ENCODE data around the gene KLHL3. TPM values are rescaled to one million over a fixed set of nuclear protein-coding genes. Genes with fewer than 3 reads are reported as not detected.

The KLHL3 gene
- total RNA-seq, 1 experiment from 2014 or later = 0.58 TPM

DNA sequence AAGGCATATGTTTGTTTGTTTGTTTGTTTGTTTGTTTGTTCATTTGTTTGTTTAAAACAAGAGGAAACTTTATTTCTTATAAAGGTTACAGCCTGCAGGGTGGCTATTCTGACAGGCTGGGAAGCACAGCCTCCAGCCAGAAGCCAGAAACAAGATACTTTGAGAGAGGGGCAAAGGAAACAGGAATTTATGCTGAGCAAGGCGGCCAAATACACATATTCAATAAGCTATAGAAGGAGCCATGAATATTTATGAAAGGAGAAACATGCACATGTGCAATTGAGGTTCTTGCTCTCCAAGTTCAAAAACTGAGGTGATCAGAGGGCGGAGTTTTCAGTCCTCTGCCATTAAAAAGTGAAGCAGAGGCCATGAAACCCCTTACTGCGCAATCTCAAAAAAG lies 19.6 kb downstream of the KLHL3 start:
- intact Hi-C loops (cut with micrococcal nuclease; ENCODE audit: unreplicated experiment) = no loop called here
- no peak overlapping the region for H3K27ac ChIP-seq (ENCODE audit: low read depth, low read length, poor library complexity, severe bottlenecking)
- BruUV-seq (replicated peaks) = no TSS peak
- no peaks in the 10 kb centered on the region for H3K9me3 ChIP-seq (ENCODE audit: low read depth, low read length, poor library complexity, severe bottlenecking)
- TF ChIP-seq, protein P1, sequence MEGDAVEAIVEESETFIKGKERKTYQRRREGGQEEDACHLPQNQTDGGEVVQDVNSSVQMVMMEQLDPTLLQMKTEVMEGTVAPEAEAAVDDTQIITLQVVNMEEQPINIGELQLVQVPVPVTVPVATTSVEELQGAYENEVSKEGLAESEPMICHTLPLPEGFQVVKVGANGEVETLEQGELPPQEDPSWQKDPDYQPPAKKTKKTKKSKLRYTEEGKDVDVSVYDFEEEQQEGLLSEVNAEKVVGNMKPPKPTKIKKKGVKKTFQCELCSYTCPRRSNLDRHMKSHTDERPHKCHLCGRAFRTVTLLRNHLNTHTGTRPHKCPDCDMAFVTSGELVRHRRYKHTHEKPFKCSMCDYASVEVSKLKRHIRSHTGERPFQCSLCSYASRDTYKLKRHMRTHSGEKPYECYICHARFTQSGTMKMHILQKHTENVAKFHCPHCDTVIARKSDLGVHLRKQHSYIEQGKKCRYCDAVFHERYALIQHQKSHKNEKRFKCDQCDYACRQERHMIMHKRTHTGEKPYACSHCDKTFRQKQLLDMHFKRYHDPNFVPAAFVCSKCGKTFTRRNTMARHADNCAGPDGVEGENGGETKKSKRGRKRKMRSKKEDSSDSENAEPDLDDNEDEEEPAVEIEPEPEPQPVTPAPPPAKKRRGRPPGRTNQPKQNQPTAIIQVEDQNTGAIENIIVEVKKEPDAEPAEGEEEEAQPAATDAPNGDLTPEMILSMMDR (conservative IDR thresholded peaks at IDR 0.05; ENCODE audit: low read depth, low read length) = no peak
- TF ChIP-seq EZH2 (IDR thresholded peaks at IDR 0.05; ENCODE audit: borderline replicate concordance, low read depth, low read length, poor library complexity, severe bottlenecking) = no peak
- ChIA-PET POLR2A (ENCODE audit: low non-redundant PET) (no interaction called here), CTCF (no interaction called here)
- no peaks in the 10 kb centered on the region for H3K36me3 ChIP-seq (ENCODE audit: insufficient read depth, low read length, poor library complexity, severe bottlenecking)
- H3K4me1 ChIP-seq (ENCODE audit: insufficient read depth, low read length, poor library complexity, severe bottlenecking) = no peaks in the 10 kb centered on the region
- DNase-seq (ENCODE audit: low spot score) = no peak
- no peak overlapping the region for H3K4me3 ChIP-seq (ENCODE audit: low read depth, low read length, poor library complexity, severe bottlenecking)
- H3K27me3 ChIP-seq (replicated peaks; ENCODE audit: insufficient read depth, low read depth, low read length, poor library complexity) = no peaks in the 10 kb centered on the region

DNA sequence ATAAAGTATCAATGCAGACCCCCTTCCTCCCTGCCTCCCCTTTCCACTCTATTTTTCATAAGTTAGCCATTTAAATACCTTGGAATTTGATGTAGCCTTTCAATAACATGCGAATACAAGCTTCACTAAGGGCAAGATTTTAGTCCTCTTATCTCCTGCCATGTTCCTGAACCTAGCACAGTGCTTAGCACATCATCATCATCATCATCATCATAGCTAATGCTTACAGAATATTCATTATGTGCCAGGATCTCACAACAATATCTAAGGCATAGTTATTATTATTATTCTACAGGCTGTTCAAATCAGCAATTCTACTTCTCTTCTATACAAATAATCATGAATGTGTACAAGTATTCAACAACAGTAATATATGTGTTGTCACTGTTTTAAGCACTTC lies 20.4 kb downstream of the KLHL3 start:
- Histone ChIP-seq H3K27ac (ENCODE audit: low read depth, low read length, poor library complexity, severe bottlenecking) (no peak overlapping the region), H3K36me3 (ENCODE audit: insufficient read depth, low read length, poor library complexity, severe bottlenecking) (no peaks in the 10 kb centered on the region), H3K9me3 (ENCODE audit: low read depth, low read length, poor library complexity, severe bottlenecking) (no peaks in the 10 kb centered on the region), H3K4me1 (ENCODE audit: insufficient read depth, low read length, poor library complexity, severe bottlenecking) (no peaks in the 10 kb centered on the region), H3K27me3 (replicated peaks; ENCODE audit: insufficient read depth, low read depth, low read length, poor library complexity) (no peaks in the 10 kb centered on the region), H3K4me3 (ENCODE audit: low read depth, low read length, poor library complexity, severe bottlenecking) (no peak overlapping the region)
- intact Hi-C loops (cut with micrococcal nuclease; ENCODE audit: unreplicated experiment) = no loop called here
- ChIA-PET POLR2A (ENCODE audit: low non-redundant PET) (no interaction called here), CTCF (no interaction called here)
- TF ChIP-seq, protein P1 (conservative IDR thresholded peaks at IDR 0.05; ENCODE audit: low read depth, low read length) = no peak
- TF ChIP-seq EZH2 (IDR thresholded peaks at IDR 0.05; ENCODE audit: borderline replicate concordance, low read depth, low read length, poor library complexity, severe bottlenecking) = no peak
- no peak for DNase-seq (ENCODE audit: low spot score)
- no TSS peak for BruUV-seq (replicated peaks)

GRCh38 chr5:137714946-137715345 lies 20.9 kb downstream of the KLHL3 start:
- CTCF ChIA-PET = no interaction called here
- Histone ChIP-seq H3K27ac (ENCODE audit: low read depth, low read length, poor library complexity, severe bottlenecking) (no peak overlapping the region), H3K9me3 (ENCODE audit: low read depth, low read length, poor library complexity, severe bottlenecking) (no peaks in the 10 kb centered on the region), H3K4me3 (ENCODE audit: low read depth, low read length, poor library complexity, severe bottlenecking) (no peak overlapping the region), H3K36me3 (ENCODE audit: insufficient read depth, low read length, poor library complexity, severe bottlenecking) (no peaks in the 10 kb centered on the region), H3K27me3 (replicated peaks; ENCODE audit: insufficient read depth, low read depth, low read length, poor library complexity) (no peaks in the 10 kb centered on the region), H3K4me1 (ENCODE audit: insufficient read depth, low read length, poor library complexity, severe bottlenecking) (no peaks in the 10 kb centered on the region)
- no peak for DNase-seq (ENCODE audit: low spot score)
- POLR2A ChIA-PET (ENCODE audit: low non-redundant PET) = no interaction called here
- no peak for TF ChIP-seq EZH2 (IDR thresholded peaks at IDR 0.05; ENCODE audit: borderline replicate concordance, low read depth, low read length, poor library complexity, severe bottlenecking)
- TF ChIP-seq, protein P1 (conservative IDR thresholded peaks at IDR 0.05; ENCODE audit: low read depth, low read length) = no peak
- BruUV-seq (replicated peaks) = no TSS peak
- intact Hi-C loops (cut with micrococcal nuclease; ENCODE audit: unreplicated experiment) = no loop called here

Data from A673 (cell line).